Mesothelial cell of epicardium (in vitro differentiated cells): Measurements from ENCODE around the gene MYEOV. TPM values are rescaled to one million over a fixed set of nuclear protein-coding genes. Genes with fewer than 3 reads are reported as not detected.
A peak's percentile ranks its signal among the peaks of the same experiment; 100 is the strongest.

Experiments
- DNase-seq, 2 experiments: peaks; one replicate each; pipeline ENCODE4 v3.0.0; 2021; ENCODE audit warnings: low spot score in 2 of 2; ENCODE audit not compliant: unreplicated experiment in 2 of 2
- H3K27ac Mint-ChIP-seq: 2 replicates; pipeline ENCODE4 v1.8.0; 2021; ENCODE audit warnings: mixed read lengths
- H3K27me3 Mint-ChIP-seq: 2 replicates; pipeline ENCODE4 v1.8.0; 2021; ENCODE audit warnings: low read depth, mixed read lengths
- H3K36me3 Mint-ChIP-seq: 2 replicates; pipeline ENCODE4 v1.8.0; 2021; ENCODE audit warnings: mixed read lengths
- H3K4me1 Mint-ChIP-seq: 2 replicates; pipeline ENCODE4 v1.8.0; 2021; ENCODE audit warnings: mixed read lengths
- H3K4me3 Mint-ChIP-seq: 2 replicates; pipeline ENCODE4 v1.8.0; 2021; ENCODE audit warnings: mild to moderate bottlenecking, moderate library complexity, mixed read lengths
- H3K9me3 Mint-ChIP-seq: 2 replicates; pipeline ENCODE4 v1.8.0; 2021; ENCODE audit warnings: mixed read lengths
- total RNA-seq: library from RNA; stranded (reverse); gene quantifications from 3 replicates; pipeline ENCODE4 v1.2.1, GENCODE V29; 2021
- TF ChIP-seq, protein P1 (sequence below): fragments of 200-600 bp; sonication (generic); IDR thresholded peaks from one replicate; pipeline ENCODE4 v1.5.0; 2021; ENCODE audit warnings: antibody characterized with exemption; ENCODE audit not compliant: unreplicated experiment

The MYEOV gene
- total RNA-seq, 1 donor from 2014 or later: 2.6 TPM

DNA sequence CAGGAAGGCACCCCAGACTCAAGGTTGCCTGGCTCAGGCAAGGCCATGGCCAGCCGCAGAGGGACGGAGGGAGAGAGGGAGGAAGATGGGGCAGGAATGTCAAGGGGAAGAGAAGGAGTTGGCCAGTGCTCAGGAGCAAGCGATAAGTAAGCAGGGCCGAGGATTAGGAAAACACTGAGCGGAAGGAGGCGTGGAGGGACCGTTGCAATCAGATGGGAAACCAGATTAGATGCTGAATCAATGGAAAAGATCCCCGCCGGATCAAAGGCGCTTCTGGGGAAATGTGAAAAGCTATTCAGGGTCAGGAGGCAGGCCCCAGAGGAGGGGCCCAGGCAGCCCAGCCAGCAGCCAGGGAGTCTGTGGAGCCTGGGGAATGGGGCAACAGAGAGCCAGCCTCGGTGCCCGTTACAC lies 26.6 kb upstream of the MYEOV start:
- H3K36me3 Mint-ChIP-seq: no peaks in the 10 kb centered on the region
- peak overlapping the region; percentile 26 for H3K27ac Mint-ChIP-seq
- no peak for DNase-seq
- no peak overlapping the region for H3K4me3 Mint-ChIP-seq
- H3K4me1 Mint-ChIP-seq: peaks cover 12% of the 10 kb centered on the region
- H3K27me3 Mint-ChIP-seq: peaks cover 4% of the 10 kb centered on the region
- H3K9me3 Mint-ChIP-seq: peaks cover 7% of the 10 kb centered on the region
- TF ChIP-seq, protein P1, sequence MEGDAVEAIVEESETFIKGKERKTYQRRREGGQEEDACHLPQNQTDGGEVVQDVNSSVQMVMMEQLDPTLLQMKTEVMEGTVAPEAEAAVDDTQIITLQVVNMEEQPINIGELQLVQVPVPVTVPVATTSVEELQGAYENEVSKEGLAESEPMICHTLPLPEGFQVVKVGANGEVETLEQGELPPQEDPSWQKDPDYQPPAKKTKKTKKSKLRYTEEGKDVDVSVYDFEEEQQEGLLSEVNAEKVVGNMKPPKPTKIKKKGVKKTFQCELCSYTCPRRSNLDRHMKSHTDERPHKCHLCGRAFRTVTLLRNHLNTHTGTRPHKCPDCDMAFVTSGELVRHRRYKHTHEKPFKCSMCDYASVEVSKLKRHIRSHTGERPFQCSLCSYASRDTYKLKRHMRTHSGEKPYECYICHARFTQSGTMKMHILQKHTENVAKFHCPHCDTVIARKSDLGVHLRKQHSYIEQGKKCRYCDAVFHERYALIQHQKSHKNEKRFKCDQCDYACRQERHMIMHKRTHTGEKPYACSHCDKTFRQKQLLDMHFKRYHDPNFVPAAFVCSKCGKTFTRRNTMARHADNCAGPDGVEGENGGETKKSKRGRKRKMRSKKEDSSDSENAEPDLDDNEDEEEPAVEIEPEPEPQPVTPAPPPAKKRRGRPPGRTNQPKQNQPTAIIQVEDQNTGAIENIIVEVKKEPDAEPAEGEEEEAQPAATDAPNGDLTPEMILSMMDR: no peak

DNA sequence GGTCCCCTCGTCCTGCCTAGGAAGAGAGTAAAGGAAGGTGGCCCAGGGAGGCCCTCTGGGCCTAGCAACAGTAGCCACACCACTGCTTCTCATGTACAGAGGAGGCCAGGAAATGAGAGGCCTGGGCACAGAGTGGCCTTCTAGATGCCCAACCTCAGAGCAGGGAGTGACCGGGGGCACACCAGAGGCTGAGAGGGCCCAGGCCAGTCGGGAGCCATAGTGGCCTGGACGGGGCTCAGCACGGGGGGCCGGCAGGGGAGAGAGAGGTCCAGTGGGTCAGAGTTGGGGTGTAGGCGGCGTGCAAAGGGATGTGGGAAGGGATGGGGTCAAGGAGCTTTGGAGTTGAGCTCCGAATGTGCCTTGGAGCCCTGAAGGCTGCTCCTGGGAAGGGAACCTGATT lies 25.0 kb upstream of the MYEOV start:
- H3K4me1 Mint-ChIP-seq: peaks cover 5% of the 10 kb centered on the region
- H3K4me3 Mint-ChIP-seq: no peak overlapping the region
- TF ChIP-seq, protein P1: no peak
- no peak for DNase-seq
- no peak overlapping the region for H3K27ac Mint-ChIP-seq
- peaks cover 4% of the 10 kb centered on the region for H3K27me3 Mint-ChIP-seq
- H3K36me3 Mint-ChIP-seq: no peaks in the 10 kb centered on the region
- H3K9me3 Mint-ChIP-seq: no peaks in the 10 kb centered on the region

DNA sequence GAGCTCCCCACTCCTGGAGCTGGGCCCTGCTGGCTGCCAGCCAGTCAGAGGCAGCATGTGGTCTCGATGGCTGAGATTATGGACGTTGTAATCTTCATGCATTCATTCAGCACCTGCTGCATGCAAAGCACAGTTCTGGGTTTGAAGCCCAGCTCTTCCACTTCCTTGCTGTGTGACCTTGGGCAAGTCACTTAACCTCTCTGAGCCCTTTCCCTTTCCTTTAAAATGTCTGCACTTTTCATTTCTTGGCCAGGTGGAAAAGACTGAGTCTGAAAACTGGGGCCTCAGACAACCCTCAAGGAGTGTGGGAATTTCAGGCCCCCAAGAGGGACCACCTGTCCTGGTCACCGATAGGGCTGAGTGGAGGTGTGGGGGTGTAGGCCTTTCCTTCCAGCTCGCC lies 24.6 kb upstream of the MYEOV start:
- H3K27me3 Mint-ChIP-seq: peaks cover 4% of the 10 kb centered on the region
- H3K27ac Mint-ChIP-seq: no peak overlapping the region
- TF ChIP-seq, protein P1: no peak
- H3K4me1 Mint-ChIP-seq: peaks cover 5% of the 10 kb centered on the region
- no peak overlapping the region for H3K4me3 Mint-ChIP-seq
- H3K36me3 Mint-ChIP-seq: no peaks in the 10 kb centered on the region
- H3K9me3 Mint-ChIP-seq: no peaks in the 10 kb centered on the region
- DNase-seq: no peak

DNA sequence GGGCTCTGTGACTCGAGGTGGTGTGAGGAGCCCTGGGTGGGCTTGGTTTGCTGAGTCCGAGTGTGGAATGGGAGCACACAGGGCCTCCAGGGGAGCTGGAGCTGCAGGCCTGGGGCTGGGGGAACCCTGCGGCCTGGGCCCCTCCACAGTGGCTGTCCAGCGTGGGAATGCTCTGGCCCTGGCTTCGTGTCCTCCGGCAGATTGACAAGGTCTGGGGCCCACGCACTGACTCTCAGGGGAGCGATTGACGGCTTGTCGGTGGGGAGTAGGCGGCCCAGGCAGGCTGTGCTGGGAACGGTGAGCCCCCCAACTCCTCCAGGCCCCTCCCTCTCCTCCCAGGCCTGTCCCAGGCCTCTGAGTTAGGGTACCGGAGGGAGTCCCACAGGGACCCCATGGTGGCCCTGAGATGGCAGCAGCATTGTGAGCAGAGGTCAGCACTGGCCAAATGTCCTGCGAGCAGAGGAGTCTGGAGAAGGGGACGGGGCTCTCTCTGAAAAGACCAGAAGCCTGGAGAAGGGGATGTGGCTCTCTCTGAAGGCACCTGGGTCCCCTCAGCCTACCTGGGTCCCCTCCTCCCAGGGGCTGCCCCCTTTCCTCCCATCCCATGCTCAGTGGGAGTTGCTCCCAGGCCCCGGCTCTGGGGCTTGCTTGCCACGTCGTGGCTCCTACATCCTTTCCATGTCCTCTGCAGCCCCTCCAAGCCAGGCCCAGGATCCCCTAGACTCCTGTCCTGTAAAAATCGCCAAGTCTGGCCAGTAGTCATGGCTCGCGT lies 23.8 kb upstream of the MYEOV start:
- Mint-ChIP-seq H3K9me3 (no peaks in the 10 kb centered on the region), H3K27ac (no peak overlapping the region), H3K36me3 (no peaks in the 10 kb centered on the region), H3K4me3 (no peak overlapping the region), H3K4me1 (peaks cover 11% of the 10 kb centered on the region), H3K27me3 (peaks cover 3% of the 10 kb centered on the region)
- TF ChIP-seq, protein P1: no peak
- no peak for DNase-seq

DNA sequence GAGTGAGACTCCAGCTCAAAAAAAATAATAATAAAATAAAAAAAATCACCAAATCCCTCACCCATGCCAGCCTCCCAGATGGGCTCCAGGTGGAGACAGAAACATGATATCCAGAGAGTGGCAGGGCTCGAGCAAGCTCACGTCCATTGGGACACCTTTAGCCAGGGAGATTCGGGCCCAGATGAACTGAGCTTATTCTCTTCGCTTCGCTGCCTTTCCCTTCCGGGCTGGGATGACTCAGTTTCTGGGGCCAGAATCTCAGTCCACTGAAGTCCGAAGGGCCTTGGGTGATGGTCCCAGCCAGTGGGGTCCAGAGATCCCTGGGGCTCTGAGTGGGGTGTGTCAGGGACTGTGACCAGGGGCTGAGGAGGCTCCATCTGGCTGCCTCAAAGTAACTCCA lies 23.0 kb upstream of the MYEOV start:
- H3K27ac Mint-ChIP-seq: no peak overlapping the region
- no peaks in the 10 kb centered on the region for H3K9me3 Mint-ChIP-seq
- peaks cover 2% of the 10 kb centered on the region for H3K27me3 Mint-ChIP-seq
- no peak for DNase-seq
- peaks cover 12% of the 10 kb centered on the region for H3K4me1 Mint-ChIP-seq
- H3K4me3 Mint-ChIP-seq: no peak overlapping the region
- TF ChIP-seq, protein P1: no peak
- H3K36me3 Mint-ChIP-seq: no peaks in the 10 kb centered on the region
